IPS-15b (cell line): ENCODE results near the gene TBC1D22A.

Experiments
- H3K27me3 ChIP-seq: one replicate; pipeline ENCODE4 v1.6.1; 2013; ENCODE audit warnings: low read length; ENCODE audit not compliant: control insufficient read depth, insufficient read depth
- H3K36me3 ChIP-seq: one replicate; pipeline ENCODE4 v1.6.1; 2013; ENCODE audit warnings: low read length; ENCODE audit not compliant: control insufficient read depth, insufficient read depth
- H3K4me1 ChIP-seq: one replicate; pipeline ENCODE4 v1.6.1; 2013; ENCODE audit warnings: mild to moderate bottlenecking, low read length; ENCODE audit not compliant: control insufficient read depth, insufficient read depth
- H3K4me3 ChIP-seq: one replicate; pipeline ENCODE4 v1.5.1; 2013; ENCODE audit warnings: low read depth, low read length
- H3K9ac ChIP-seq: one replicate; pipeline ENCODE4 v1.6.1; 2013; ENCODE audit warnings: low read depth, mild to moderate bottlenecking, low read length
- H3K9me3 ChIP-seq: one replicate; pipeline ENCODE4 v1.6.1; 2013; ENCODE audit warnings: mild to moderate bottlenecking, low read length; ENCODE audit not compliant: control insufficient read depth, insufficient read depth

The TBC1D22A gene

DNA sequence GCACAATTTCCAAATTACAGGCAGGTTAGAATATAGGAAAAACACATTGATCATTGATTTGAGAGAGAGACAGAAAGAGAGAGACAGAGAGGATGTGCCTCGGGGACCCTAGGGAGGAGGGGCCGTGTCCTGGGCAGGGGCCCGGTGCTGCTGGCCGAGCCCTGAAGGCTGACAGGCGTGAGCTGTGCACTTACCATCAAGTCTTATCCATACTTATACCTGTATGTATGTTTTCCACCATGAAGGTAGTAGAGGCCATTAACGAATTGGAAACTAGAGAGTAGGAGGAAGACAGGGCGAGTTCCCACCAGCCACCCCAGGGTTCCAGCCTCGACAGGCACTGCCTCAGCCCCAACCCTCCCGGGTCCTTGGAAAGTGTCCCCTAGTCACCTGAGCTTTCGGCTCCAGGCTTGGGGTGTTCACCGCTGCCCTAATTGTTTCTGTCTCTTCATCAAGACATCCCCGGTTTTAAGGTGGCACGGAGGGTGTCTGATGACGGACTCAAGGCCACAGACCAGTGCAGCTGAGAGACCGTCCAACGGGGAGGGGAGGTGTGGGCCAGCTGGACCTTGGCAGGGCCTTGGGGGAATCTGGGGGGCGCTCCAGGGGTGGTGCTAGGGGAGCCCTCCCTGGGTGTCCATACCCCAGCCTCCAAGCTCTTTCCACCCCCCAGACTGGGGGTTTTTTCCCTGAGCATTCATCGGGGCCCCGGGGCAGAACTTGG lies 431.3 kb downstream of the TBC1D22A start:
- Histone ChIP-seq H3K4me3 (no peak overlapping the region), H3K27me3 (no peaks in the 10 kb centered on the region), H3K4me1 (no peaks in the 10 kb centered on the region), H3K9me3 (no peaks in the 10 kb centered on the region), H3K9ac (no peak overlapping the region), H3K36me3 (no peaks in the 10 kb centered on the region)

DNA sequence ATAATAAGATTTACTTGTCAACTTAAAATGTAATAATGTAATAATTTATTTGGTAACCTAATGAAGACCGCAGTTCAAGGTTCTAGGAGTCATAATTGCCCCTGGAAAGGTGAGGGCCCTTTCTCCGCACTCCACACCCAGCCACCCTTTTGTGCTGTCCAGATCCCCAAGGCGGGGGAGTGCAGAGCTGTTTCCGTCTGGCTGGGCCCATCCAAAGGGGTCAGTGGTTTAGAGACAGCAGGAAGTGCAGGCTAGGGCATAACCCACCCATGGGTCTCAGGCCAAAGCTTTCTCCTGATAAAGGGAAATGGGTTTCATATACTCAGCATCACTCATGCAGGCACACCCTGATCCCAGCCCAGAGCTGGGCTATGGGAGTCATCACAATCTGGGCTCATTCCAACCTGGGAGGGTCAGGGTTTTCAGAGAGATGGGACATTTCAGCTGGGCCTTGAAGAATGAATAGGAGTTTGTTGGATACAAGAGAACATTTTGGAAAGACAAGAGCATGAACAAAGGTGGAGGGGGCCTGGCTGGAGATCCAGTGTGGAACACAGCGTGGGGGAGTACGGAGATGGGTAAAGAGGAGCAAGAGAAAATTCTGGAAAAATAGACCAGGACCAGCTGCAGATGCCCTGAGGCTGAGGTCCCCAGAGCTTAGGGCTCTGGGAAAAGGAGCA lies 432.2 kb downstream of the TBC1D22A start:
- no peak overlapping the region for H3K4me3 ChIP-seq
- H3K9me3 ChIP-seq, result no peaks in the 10 kb centered on the region
- H3K27me3 ChIP-seq, result no peaks in the 10 kb centered on the region
- no peaks in the 10 kb centered on the region for H3K4me1 ChIP-seq
- H3K9ac ChIP-seq, result no peak overlapping the region
- no peaks in the 10 kb centered on the region for H3K36me3 ChIP-seq

DNA sequence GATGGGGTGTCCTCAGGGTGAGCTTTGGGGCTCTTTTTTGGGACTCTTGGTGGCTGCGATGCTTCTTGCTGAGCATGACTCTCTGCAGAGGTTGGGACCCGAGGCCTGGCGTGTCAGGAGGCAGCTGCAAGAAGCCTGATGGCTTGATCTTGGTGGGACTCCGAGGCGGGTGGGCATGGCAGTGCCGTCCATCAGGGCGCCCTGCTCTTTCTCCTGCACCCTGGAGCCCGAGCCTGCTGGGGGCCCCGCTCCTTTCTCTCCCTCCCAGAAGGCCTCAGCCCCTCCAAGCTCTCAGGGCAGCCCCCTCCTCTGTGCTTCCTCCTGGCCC lies 432.7 kb downstream of the TBC1D22A start:
- Histone ChIP-seq H3K27me3 (no peaks in the 10 kb centered on the region), H3K4me1 (no peaks in the 10 kb centered on the region), H3K9me3 (no peaks in the 10 kb centered on the region), H3K36me3 (no peaks in the 10 kb centered on the region), H3K4me3 (no peak overlapping the region), H3K9ac (no peak overlapping the region)

- H3K9me3 ChIP-seq, result no peaks in the 10 kb centered on the region
- H3K27me3 ChIP-seq, result no peaks in the 10 kb centered on the region
- no peaks in the 10 kb centered on the region for H3K36me3 ChIP-seq
- H3K9ac ChIP-seq, result no peak overlapping the region
- H3K4me1 ChIP-seq, result no peaks in the 10 kb centered on the region
- H3K4me3 ChIP-seq, result no peak overlapping the region
These were observed 433.2 kb downstream of the TBC1D22A start for GRCh38 chr22:47195484-47196165.

GRCh38 chr22:47196166-47196849 lies 433.9 kb downstream of the TBC1D22A start:
- Histone ChIP-seq H3K27me3 (no peaks in the 10 kb centered on the region), H3K9me3 (no peaks in the 10 kb centered on the region), H3K9ac (no peak overlapping the region), H3K4me3 (no peak overlapping the region), H3K4me1 (no peaks in the 10 kb centered on the region), H3K36me3 (no peaks in the 10 kb centered on the region)

DNA sequence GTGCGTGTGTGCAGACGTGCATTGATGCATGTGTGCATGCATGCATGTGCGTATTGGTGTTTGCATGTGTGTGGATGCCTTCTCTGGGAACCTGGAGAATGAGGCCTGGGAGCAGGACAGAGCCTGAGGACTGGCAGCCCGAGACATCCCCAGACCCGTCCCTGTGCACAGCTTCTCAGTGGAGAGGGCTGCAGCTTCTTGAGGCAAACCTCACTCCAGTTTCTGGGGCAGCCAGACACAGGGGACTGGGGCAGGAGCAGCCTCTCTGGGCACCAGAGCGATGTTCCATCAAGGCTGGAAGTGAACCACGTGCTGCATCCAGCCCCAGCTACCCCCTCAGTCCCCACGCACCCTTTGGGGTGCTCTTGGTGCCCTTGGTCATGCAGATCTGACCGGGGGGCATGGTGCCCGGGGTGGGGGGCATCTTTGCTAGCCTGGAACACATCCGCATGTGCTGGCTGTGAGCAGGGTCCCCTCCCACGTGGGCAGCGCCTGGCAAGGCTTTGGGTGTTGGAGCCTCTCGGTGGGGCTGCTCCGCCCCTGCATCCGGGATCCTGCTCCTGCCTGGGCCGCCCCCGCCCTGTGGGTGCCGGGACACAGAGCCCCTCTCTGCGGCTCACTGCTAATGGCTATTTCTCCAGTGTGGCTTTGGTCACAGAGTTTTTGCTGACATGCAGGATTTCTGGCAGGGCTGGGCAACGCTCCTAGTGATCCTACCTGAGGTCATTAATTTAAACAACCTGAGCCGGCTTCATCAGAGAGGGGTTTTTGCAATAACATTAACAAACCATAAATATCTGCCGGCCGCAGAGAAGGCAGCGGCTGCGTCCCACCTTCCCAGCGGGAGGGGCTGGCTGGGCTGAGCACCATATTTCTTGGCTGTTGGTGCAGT lies 434.7 kb downstream of the TBC1D22A start:
- no peak overlapping the region for H3K9ac ChIP-seq
- no peaks in the 10 kb centered on the region for H3K36me3 ChIP-seq
- no peaks in the 10 kb centered on the region for H3K9me3 ChIP-seq
- no peaks in the 10 kb centered on the region for H3K4me1 ChIP-seq
- H3K27me3 ChIP-seq, result no peaks in the 10 kb centered on the region
- no peak overlapping the region for H3K4me3 ChIP-seq

DNA sequence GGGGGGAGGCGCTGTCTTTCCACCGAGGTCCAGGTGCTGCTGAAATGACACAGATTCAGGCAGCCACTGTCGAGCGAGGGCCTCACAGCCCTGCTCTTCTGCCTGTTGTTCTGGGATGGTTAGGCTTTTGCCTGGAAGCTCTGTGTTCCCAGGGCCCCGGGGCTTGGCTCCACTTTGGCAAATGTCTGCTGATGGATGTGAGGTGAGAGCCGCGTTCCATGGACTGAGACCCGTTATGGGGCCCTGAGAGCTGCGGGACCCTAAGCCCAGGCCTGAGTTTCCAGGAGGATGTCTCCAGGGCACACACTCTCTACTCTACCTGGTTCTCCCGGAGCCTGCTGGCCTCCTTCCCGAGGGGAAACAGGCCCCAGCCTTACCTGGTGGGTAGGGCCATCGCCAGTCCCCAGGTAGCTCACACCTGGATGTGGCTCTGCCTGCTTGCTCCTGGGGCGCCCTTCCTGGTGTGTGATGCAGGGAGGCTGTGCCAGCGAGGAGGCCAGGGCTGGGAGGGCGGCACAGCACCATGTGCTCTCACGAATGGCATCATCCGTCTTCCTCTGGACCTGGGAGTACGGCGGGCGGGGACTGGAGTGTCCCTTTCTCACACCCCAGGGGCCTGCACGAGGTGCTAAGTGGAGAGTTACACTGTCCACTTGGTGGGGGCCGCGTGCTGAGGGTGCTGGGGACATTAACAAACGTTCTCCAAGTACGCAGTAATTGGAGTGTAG lies 435.5 kb downstream of the TBC1D22A start:
- no peaks in the 10 kb centered on the region for H3K4me1 ChIP-seq
- no peaks in the 10 kb centered on the region for H3K27me3 ChIP-seq

GRCh38 chr22:47198801-47199251 lies 436.4 kb downstream of the TBC1D22A start:
- Histone ChIP-seq H3K9ac (no peak overlapping the region), H3K36me3 (no peaks in the 10 kb centered on the region), H3K4me1 (no peaks in the 10 kb centered on the region), H3K9me3 (no peaks in the 10 kb centered on the region), H3K27me3 (no peaks in the 10 kb centered on the region), H3K4me3 (no peak overlapping the region)

More for the DNA sequence above, 435.5 kb downstream of the TBC1D22A start:
- no peak overlapping the region for H3K9ac ChIP-seq
- no peaks in the 10 kb centered on the region for H3K9me3 ChIP-seq
- no peak overlapping the region for H3K4me3 ChIP-seq
- H3K36me3 ChIP-seq, result no peaks in the 10 kb centered on the region

DNA sequence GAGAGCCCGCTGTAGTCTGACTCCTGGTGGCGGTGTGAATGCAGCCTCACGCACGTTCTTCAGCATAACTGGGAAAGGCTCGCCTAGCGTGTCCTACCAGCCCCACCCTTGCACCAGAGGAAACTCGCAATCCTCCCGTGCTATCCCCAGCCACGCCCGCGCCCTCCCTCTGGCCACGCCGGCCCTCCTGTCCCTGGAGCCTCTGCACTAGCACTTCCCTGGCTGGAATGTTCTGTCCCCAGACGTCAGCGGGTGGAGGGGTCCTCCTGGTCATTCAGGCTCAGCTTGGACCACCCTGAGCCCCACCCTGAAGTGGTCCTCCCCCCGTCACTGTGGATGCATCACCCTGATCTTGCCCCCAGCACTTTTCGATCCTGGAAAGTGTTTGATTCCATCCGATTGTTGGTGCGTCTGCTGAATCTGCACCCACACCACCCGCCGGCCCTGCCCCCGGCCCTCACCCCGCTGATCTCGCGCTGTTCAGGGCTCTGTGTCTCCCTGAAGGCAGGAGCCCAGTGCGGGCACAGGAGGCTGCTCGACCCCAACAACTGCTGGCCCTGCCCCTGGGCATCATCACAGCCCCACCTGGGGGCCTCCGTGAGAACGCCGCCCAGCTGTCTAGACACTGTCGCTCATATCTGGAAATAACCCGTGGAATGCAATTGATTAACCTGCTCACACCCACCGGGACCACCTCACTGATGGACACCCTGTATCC lies 437.0 kb downstream of the TBC1D22A start:
- no peaks in the 10 kb centered on the region for H3K27me3 ChIP-seq
- H3K4me3 ChIP-seq, result no peak overlapping the region
- H3K4me1 ChIP-seq, result no peaks in the 10 kb centered on the region
- H3K9ac ChIP-seq, result no peak overlapping the region
- no peaks in the 10 kb centered on the region for H3K36me3 ChIP-seq
- H3K9me3 ChIP-seq, result no peaks in the 10 kb centered on the region

DNA sequence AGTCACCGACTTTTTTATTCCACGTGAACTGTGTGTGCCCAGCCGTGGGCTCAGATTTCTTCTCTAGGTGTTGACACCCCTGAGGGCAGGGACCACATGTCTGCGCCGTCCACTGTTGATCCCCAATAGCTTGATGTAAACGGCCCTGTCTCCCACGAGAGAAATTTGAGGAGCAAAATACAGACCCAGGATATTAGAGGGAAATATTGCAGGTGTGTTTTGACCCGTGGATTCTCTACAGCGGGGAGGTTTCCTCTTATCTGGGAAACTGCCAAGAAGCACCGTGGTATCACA lies 437.5 kb downstream of the TBC1D22A start:
- H3K27me3 ChIP-seq, result no peaks in the 10 kb centered on the region
- no peaks in the 10 kb centered on the region for H3K36me3 ChIP-seq
- no peaks in the 10 kb centered on the region for H3K4me1 ChIP-seq
- no peaks in the 10 kb centered on the region for H3K9me3 ChIP-seq
- H3K9ac ChIP-seq, result no peak overlapping the region
- no peak overlapping the region for H3K4me3 ChIP-seq
